Lower lobe of right lung (tissue), 2 donors: ENCODE data around the gene NSUN2. TPM values are rescaled to one million over a fixed set of nuclear protein-coding genes. Genes with fewer than 3 reads are reported as not detected.

ENCODE experiments used
- ATAC-seq, 2 donors: fragments of 200-7000 bp; cut with Tn5 transposase; one replicate each; pipeline ENCODE4 v1.9.1; 2020 to 2022; ENCODE audit warnings: mild to moderate bottlenecking in 2 of 2, moderate library complexity in 2 of 2
- DNase-seq: peaks from one replicate; pipeline ENCODE4 v3.0.0-alpha.2; 2020
- H3K27ac ChIP-seq: fragments of 200-600 bp; one replicate; pipeline ENCODE4 v1.8.0; 2022
- H3K27me3 ChIP-seq: fragments of 200-600 bp; one replicate; pipeline ENCODE4 v1.8.0; 2022; ENCODE audit warnings: low read depth
- H3K36me3 ChIP-seq: fragments of 200-600 bp; one replicate; pipeline ENCODE4 v1.8.0; 2022; ENCODE audit warnings: mild to moderate bottlenecking
- H3K4me1 ChIP-seq: fragments of 200-600 bp; one replicate; pipeline ENCODE4 v1.8.0; 2022
- H3K4me3 ChIP-seq: fragments of 200-600 bp; one replicate; pipeline ENCODE4 v1.8.0; 2022; ENCODE audit warnings: mild to moderate bottlenecking
- H3K9me3 ChIP-seq: fragments of 200-600 bp; one replicate; pipeline ENCODE4 v1.8.0; 2022
- CTCF ChIP-seq: fragments of 200-600 bp; IDR thresholded peaks from one replicate; pipeline ENCODE4 v1.8.0; 2022; ENCODE audit warnings: antibody characterized with exemption, mild to moderate bottlenecking
- intact Hi-C: fragments of 100-400 bp; cut with DNase I; formaldehyde crosslinking; loops from one replicate; pipeline ENCODE4 v1.11.0; 2022
- total RNA-seq: library from RNA; stranded (reverse); fragmentation: NEBNext Ultra II Directional; extraction: Animal tissue kit (Norgen Biotek cat#: 25700); gene quantifications from one replicate; pipeline ENCODE4 v1.2.1, GENCODE V29; 2021
- donor health status: DM: no; HTN: yes; CAD: no; lungs with severe emphysema.

NSUN2 gene
- total RNA-seq, 1 donor from 2014 or later = 43.3 TPM

GRCh38 chr5:6551287-6551954, 81.4 kb downstream of the NSUN2 start:
- intact Hi-C loops = no loop called here
- no peak for ATAC-seq

GRCh38 chr5:6550628-6551027, 82.2 kb downstream of the NSUN2 start:
- ATAC-seq (no peak), DNase-seq (no peak)
- Histone ChIP-seq H3K27ac (no peak overlapping the region), H3K27me3 (peaks cover 11% of the 10 kb centered on the region), H3K36me3 (no peaks in the 10 kb centered on the region), H3K4me3 (no peak overlapping the region), H3K4me1 (no peaks in the 10 kb centered on the region), H3K9me3 (no peaks in the 10 kb centered on the region)
- intact Hi-C loops = no loop called here
- no peak for TF ChIP-seq CTCF

More at GRCh38 chr5:6551287-6551954, 81.4 kb downstream of the NSUN2 start:
- Histone ChIP-seq H3K9me3 (no peaks in the 10 kb centered on the region), H3K4me3 (no peak overlapping the region), H3K27ac (no peak overlapping the region), H3K4me1 (no peaks in the 10 kb centered on the region), H3K36me3 (no peaks in the 10 kb centered on the region), H3K27me3 (peaks cover 11% of the 10 kb centered on the region)
- no peak for DNase-seq
- no peak for TF ChIP-seq CTCF

Other genes starting within 250 kb of the NSUN2 start
- not detected for gene UBE2QL1, start 184.2 kb downstream of the NSUN2 start, total RNA-seq
- 8.3 TPM for gene SRD5A1, start 396 bp upstream of the NSUN2 start, total RNA-seq
- 24.1 TPM for gene TENT4A, start 80.4 kb upstream of the NSUN2 start, total RNA-seq